Measurements from ENCODE around the gene STK39. TPM values are rescaled to one million over a fixed set of nuclear protein-coding genes. Genes with fewer than 3 reads are reported as not detected.

STK39 gene
- total and polyA plus RNA-seq, 4 donors = 8.5 to 18.7 (median 11.2) TPM

DNA sequence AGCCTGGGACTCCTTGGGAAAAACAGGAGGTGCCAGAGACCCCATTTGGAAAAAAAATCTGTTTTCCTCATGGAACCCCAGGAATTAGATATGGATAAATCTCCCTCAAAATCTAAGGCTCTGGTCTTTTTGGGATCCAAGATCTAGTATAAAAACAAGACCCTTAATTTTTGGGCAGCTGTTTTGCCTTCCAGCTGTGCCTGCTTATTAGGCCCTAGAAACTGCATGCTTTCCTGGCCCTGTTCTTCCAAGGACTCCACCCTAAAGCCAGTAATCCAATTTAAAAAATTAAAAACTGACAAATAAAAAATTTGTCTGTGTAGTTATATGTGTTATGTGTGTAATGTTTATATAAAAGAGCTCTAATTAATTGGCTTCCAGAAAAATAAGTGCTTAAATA, 274.6 kb downstream of the STK39 start:
- Histone ChIP-seq H3K4me3 (no peak overlapping the region), H3K36me3 (ENCODE audit: control insufficient read depth in 4 of 4, insufficient read depth in 4 of 4, low read length in 4 of 4) (peaks cover 0 to 7% (median 3%) of the 10 kb centered on the region in 4 donors), H3K9ac (ENCODE audit: insufficient read depth in 1 of 2, low read length in 2 of 2) (no peak overlapping the region), H3K4me1 (ENCODE audit: control insufficient read depth in 5 of 5, insufficient read depth in 5 of 5, low read length in 5 of 5) (no peaks in the 10 kb centered on the region), H3K27me3 (ENCODE audit: control insufficient read depth in 3 of 3, insufficient read depth in 3 of 3, low read length in 2 of 3) (no peaks in the 10 kb centered on the region), H3K9me3 (ENCODE audit: control insufficient read depth in 4 of 4, insufficient read depth in 3 of 4, low read length in 3 of 4) (peaks cover 0 to 7% (median 4%) of the 10 kb centered on the region in 4 donors), H3K27ac (ENCODE audit: low read depth in 1 of 2, low read length in 1 of 2) (no peak overlapping the region)
- ATAC-seq (ENCODE audit: insufficient read depth, low FRiP score) (no peak), DNase-seq (no peak)
- TF ChIP-seq, protein P1, sequence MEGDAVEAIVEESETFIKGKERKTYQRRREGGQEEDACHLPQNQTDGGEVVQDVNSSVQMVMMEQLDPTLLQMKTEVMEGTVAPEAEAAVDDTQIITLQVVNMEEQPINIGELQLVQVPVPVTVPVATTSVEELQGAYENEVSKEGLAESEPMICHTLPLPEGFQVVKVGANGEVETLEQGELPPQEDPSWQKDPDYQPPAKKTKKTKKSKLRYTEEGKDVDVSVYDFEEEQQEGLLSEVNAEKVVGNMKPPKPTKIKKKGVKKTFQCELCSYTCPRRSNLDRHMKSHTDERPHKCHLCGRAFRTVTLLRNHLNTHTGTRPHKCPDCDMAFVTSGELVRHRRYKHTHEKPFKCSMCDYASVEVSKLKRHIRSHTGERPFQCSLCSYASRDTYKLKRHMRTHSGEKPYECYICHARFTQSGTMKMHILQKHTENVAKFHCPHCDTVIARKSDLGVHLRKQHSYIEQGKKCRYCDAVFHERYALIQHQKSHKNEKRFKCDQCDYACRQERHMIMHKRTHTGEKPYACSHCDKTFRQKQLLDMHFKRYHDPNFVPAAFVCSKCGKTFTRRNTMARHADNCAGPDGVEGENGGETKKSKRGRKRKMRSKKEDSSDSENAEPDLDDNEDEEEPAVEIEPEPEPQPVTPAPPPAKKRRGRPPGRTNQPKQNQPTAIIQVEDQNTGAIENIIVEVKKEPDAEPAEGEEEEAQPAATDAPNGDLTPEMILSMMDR (IDR thresholded peaks at IDR 0.05; ENCODE audit: control extremely low read depth, extremely low read depth) = no peak

DNA sequence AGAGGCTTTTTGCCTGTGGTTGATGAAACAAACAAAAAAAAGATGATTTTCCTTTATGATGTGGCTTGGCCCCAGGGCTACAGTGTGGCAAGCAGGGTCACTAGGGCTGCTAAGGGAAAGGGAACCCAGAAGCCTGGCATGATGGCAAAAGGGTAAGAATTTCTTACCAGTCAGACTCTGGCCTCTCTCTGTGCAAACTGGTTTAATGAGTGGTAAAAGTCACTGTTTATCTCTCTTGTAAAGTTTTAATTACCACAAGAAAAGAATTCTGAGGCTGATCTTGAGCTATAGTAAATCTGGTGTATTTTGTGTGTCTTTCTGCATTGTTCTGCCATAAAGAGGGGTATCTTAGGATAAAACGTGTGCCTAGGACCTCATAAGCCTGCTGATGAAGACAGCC, 275.4 kb downstream of the STK39 start:
- DNase-seq (no peak), ATAC-seq (ENCODE audit: insufficient read depth, low FRiP score) (no peak)
- Histone ChIP-seq H3K4me1 (ENCODE audit: control insufficient read depth in 5 of 5, insufficient read depth in 5 of 5, low read length in 5 of 5) (no peaks in the 10 kb centered on the region), H3K27ac (ENCODE audit: low read depth in 1 of 2, low read length in 1 of 2) (no peak overlapping the region), H3K9ac (ENCODE audit: insufficient read depth in 1 of 2, low read length in 2 of 2) (no peak overlapping the region), H3K4me3 (no peak overlapping the region), H3K9me3 (ENCODE audit: control insufficient read depth in 4 of 4, insufficient read depth in 3 of 4, low read length in 3 of 4) (peaks cover 0 to 7% (median 4%) of the 10 kb centered on the region in 4 donors), H3K27me3 (ENCODE audit: control insufficient read depth in 3 of 3, insufficient read depth in 3 of 3, low read length in 2 of 3) (no peaks in the 10 kb centered on the region), H3K36me3 (ENCODE audit: control insufficient read depth in 4 of 4, insufficient read depth in 4 of 4, low read length in 4 of 4) (peaks cover 0 to 7% (median 3%) of the 10 kb centered on the region in 4 donors)
- 98 to 100% methylated on average over 1 of the region's 1 CpG for WGBS, 2 donors
- TF ChIP-seq, protein P1 (IDR thresholded peaks at IDR 0.05; ENCODE audit: control extremely low read depth, extremely low read depth) = no peak

DNA sequence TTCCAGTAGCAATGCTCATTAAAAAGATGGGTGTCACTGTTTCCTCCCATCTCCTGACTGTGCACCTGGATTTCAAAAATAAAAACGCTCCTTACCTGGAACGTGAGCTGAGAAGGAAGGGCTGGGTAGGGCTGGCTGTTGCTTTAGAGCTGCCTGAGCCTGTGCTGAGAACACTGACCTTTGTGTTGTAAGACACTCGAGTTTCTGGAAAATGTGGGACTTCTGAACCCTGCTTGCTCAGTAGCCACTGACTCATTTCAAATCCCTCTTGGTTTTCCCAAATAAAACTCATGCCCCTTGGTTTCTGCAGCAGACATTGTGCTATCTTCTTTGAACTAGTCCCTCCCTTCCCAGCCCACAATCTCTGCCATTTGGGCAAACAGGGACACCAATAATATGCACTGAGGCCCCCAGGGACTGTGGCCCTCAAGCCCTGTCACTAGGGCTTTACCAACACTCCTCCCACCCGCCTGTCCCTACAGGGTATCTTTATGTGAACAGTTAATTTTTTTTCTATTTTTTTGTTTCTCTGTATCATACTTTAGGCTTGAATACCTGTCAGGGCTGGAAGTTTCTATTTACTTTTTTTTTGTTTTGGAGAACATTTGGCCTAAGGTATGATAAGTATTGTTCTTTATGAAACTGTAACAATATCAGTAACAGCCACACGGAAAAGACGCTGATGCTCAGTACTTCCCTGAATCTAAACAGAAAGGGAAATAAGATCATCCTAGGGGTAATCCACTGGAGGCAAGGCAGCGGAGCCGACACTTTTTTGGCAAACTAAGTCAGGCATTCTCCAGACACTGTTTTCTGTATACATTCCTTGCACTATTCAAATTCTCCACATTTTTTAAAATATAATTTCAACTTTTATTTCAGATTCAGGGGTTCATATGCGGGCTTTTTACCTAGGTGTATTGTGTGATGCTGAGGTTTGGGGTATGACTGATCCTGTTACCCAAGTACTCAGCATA, 280.2 kb downstream of the STK39 start:
- DNase-seq = no peak
- WGBS, 2 donors = 86 to 89% methylated on average over 9 of the region's 9 CpGs
- TF ChIP-seq, protein P1 (IDR thresholded peaks at IDR 0.05; ENCODE audit: control extremely low read depth, extremely low read depth) = no peak
- no peaks in the 10 kb centered on the region for H3K27me3 ChIP-seq (ENCODE audit: control insufficient read depth in 3 of 3, insufficient read depth in 3 of 3, low read length in 2 of 3)
- H3K9me3 ChIP-seq (ENCODE audit: control insufficient read depth in 4 of 4, insufficient read depth in 3 of 4, low read length in 3 of 4) = peaks cover 0 to 4% (median 2%) of the 10 kb centered on the region in 4 donors
- H3K9ac ChIP-seq (ENCODE audit: insufficient read depth in 1 of 2, low read length in 2 of 2) = no peak overlapping the region
- no peak overlapping the region for H3K27ac ChIP-seq (ENCODE audit: low read depth in 1 of 2, low read length in 1 of 2)
- no peak overlapping the region for H3K4me3 ChIP-seq
- no peaks in the 10 kb centered on the region for H3K4me1 ChIP-seq (ENCODE audit: control insufficient read depth in 5 of 5, insufficient read depth in 5 of 5, low read length in 5 of 5)
- no peak for ATAC-seq (ENCODE audit: insufficient read depth, low FRiP score)
- H3K36me3 ChIP-seq (ENCODE audit: control insufficient read depth in 4 of 4, insufficient read depth in 4 of 4, low read length in 4 of 4) = peaks cover 0 to 9% (median under 1%) of the 10 kb centered on the region in 4 donors
